Fibroblast of skin of right quadriceps (primary cell): ENCODE results near the gene BAIAP2L1.
A peak's percentile ranks its signal among the peaks of the same experiment; 100 is the strongest.
"Not testable (repeated sequence)": the region's sequence is repeated elsewhere in the genome, so short reads cannot be mapped to it uniquely, and the experiment has no call there.

Source experiments
- DNase-seq: peaks from one replicate; pipeline ENCODE4 v3.0.0-alpha.2; 2013

Gene BAIAP2L1

GRCh38 chr7:98317366-98318040 lies 83.4 kb downstream of the BAIAP2L1 start:
- DNase-seq: no peak

GRCh38 chr7:98315994-98316527 lies 84.8 kb downstream of the BAIAP2L1 start:
- not testable (repeated sequence) for DNase-seq

- no peak for DNase-seq
Measured at GRCh38 chr7:98315318-98315993, 85.4 kb downstream of the BAIAP2L1 start.

- peak; percentile 13 for DNase-seq
Measured at GRCh38 chr7:98314469-98314868, 86.4 kb downstream of the BAIAP2L1 start.

- DNase-seq: no peak
Measured at GRCh38 chr7:98312201-98312600, 88.7 kb downstream of the BAIAP2L1 start.

GRCh38 chr7:98309566-98309965 lies 91.3 kb downstream of the BAIAP2L1 start:
- no peak for DNase-seq

GRCh38 chr7:98307971-98308466 lies 92.9 kb downstream of the BAIAP2L1 start:
- DNase-seq: no peak

- no peak for DNase-seq
Measured at GRCh38 chr7:98305951-98306535, 94.8 kb downstream of the BAIAP2L1 start.

- no peak for DNase-seq
Measured at GRCh38 chr7:98303906-98304305, 97.0 kb downstream of the BAIAP2L1 start.

GRCh38 chr7:98303176-98303865 lies 97.6 kb downstream of the BAIAP2L1 start:
- no peak for DNase-seq

- DNase-seq: no peak
Measured at GRCh38 chr7:98301693-98302470, 99.0 kb downstream of the BAIAP2L1 start.

GRCh38 chr7:98300595-98301372 lies 100.1 kb downstream of the BAIAP2L1 start:
- no peak for DNase-seq

- DNase-seq: no peak
Measured at GRCh38 chr7:98297626-98298286, 103.1 kb downstream of the BAIAP2L1 start.

GRCh38 chr7:98296833-98297232 lies 104.1 kb downstream of the BAIAP2L1 start:
- DNase-seq: no peak

GRCh38 chr7:98295467-98296192 lies 105.3 kb downstream of the BAIAP2L1 start:
- no peak for DNase-seq

- DNase-seq: peak; percentile 53
Measured at GRCh38 chr7:98294798-98295382, 106.0 kb downstream of the BAIAP2L1 start.

- no peak for DNase-seq
Measured at GRCh38 chr7:98294326-98294725, 106.6 kb downstream of the BAIAP2L1 start.

GRCh38 chr7:98293746-98294145 lies 107.1 kb downstream of the BAIAP2L1 start:
- DNase-seq: no peak

GRCh38 chr7:98293265-98293664 lies 107.6 kb downstream of the BAIAP2L1 start:
- no peak for DNase-seq

GRCh38 chr7:98291717-98292116 lies 109.2 kb downstream of the BAIAP2L1 start:
- DNase-seq: no peak
